H1 (cell line): ENCODE measurements around the gene FOXJ2. TPM values are rescaled to one million over a fixed set of nuclear protein-coding genes. Genes with fewer than 3 reads are reported as not detected.
"Not testable (repeated sequence)": the region's sequence is repeated elsewhere in the genome, so short reads cannot be mapped to it uniquely, and the experiment has no call there.

Source experiments
- CTCF ChIA-PET: fragments of 300-600 bp; sonication (Branson Sonifier 250); formaldehyde crosslinking; loops from one replicate; lab custom pipeline; 2021; ENCODE audit not compliant: partially characterized antibody; lab: Charles Lee
- POLR2A ChIA-PET: fragments of 300-600 bp; sonication (Branson Sonifier 250); formaldehyde crosslinking; loops from one replicate; lab custom pipeline; 2021; ENCODE audit warnings: inconsistent platforms; ENCODE audit not compliant: partially characterized antibody; lab: Charles Lee
- DNase-seq, 2 experiments: peaks; one replicate each; pipeline versions ENCODE4 v3.0.0 to v3.0.0-alpha.2; 2010 to 2022; ENCODE audit warnings: low spot score in 2 of 2, low read depth in 1 of 2, mixed read lengths in 1 of 2
- FAIRE-seq: peaks from 2 replicates; lab custom pipeline; 2011; peaks lifted over from hg19 to GRCh38; lab: Jason Lieb, UNC
- H2AFZ ChIP-seq: 2 replicates; pipeline ENCODE4 v1.8.1; 2012; ENCODE audit warnings: low read length, inconsistent platforms
- H2AK5ac ChIP-seq: 2 replicates; pipeline ENCODE4 v1.6.1; 2013; ENCODE audit warnings: low read depth, low read length
- H2BK120ac ChIP-seq: replicated peaks from 2 replicates; pipeline ENCODE3; 2013; ENCODE audit warnings: low read depth, low read length, inconsistent platforms
- H2BK12ac ChIP-seq: 2 replicates; pipeline ENCODE4 v1.6.1; 2013; ENCODE audit warnings: low read depth, low read length
- H2BK15ac ChIP-seq: 2 replicates; pipeline ENCODE4 v1.6.1; 2013; ENCODE audit warnings: low read length
- H2BK20ac ChIP-seq: 2 replicates; pipeline ENCODE4 v1.6.1; 2013; ENCODE audit warnings: low read length
- H2BK5ac ChIP-seq: 2 replicates; pipeline ENCODE4 v1.6.1; 2013; ENCODE audit warnings: low read depth, low read length
- H3K14ac ChIP-seq: 2 replicates; pipeline ENCODE4 v1.6.1; 2013; ENCODE audit warnings: inconsistent platforms; ENCODE audit not compliant: insufficient read length
- H3K18ac ChIP-seq: 2 replicates; pipeline ENCODE4 v1.6.1; 2013; ENCODE audit warnings: low read length; ENCODE audit errors: extremely low read depth
- H3K23ac ChIP-seq: 2 replicates; pipeline ENCODE4 v1.6.1; 2013; ENCODE audit warnings: inconsistent platforms; ENCODE audit not compliant: insufficient read length
- H3K23me2 ChIP-seq: 2 replicates; pipeline ENCODE4 v1.6.1; 2013; ENCODE audit warnings: low read depth, low read length
- H3K27ac ChIP-seq: 2 replicates; pipeline ENCODE4 v1.6.1; 2011; ENCODE audit warnings: low read depth, low read length, inconsistent platforms
- H3K27me3 ChIP-seq, 4 experiments: replicated peaks in 1 of 4; 1 replicate in 1 of 4; 2 replicates in 3 of 4; pipeline versions ENCODE4 v1.6.1 to v1.8.1; 2011 to 2013; ENCODE audit warnings: low read length in 3 of 4, mild to moderate bottlenecking in 3 of 4, inconsistent platforms in 2 of 4, mixed read lengths in 2 of 4, moderate library complexity in 1 of 4; ENCODE audit not compliant: control insufficient read depth in 3 of 4, insufficient read depth in 3 of 4; ENCODE audit errors: extremely low read depth in 1 of 4
- H3K36me3 ChIP-seq, 4 experiments: 2 replicates each; pipeline versions ENCODE4 v1.6.1 to v1.8.1; 2011 to 2013; ENCODE audit warnings: mild to moderate bottlenecking in 4 of 4, low read length in 3 of 4, moderate library complexity in 2 of 4, control low read depth in 1 of 4, inconsistent platforms in 1 of 4; ENCODE audit not compliant: insufficient read depth in 4 of 4, control insufficient read depth in 2 of 4
- H3K4ac ChIP-seq: replicated peaks from 2 replicates; pipeline ENCODE3; 2013; ENCODE audit warnings: low read length, low read depth, mixed read lengths, inconsistent platforms; ENCODE audit not compliant: insufficient read length
- H3K4me1 ChIP-seq, 4 experiments: replicated peaks in 1 of 4; 1 replicate in 1 of 4; 2 replicates in 3 of 4; pipeline versions ENCODE4 v1.6.1 to v1.8.1; 2011 to 2013; ENCODE audit warnings: low read length in 3 of 4, inconsistent platforms in 2 of 4, mixed read lengths in 1 of 4; ENCODE audit not compliant: insufficient read depth in 4 of 4, control insufficient read depth in 3 of 4
- H3K4me2 ChIP-seq, 2 experiments: 2 replicates each; pipeline versions ENCODE4 v1.6.1 to v1.8.1; 2011 to 2013; ENCODE audit warnings: low read depth in 2 of 2, low read length in 2 of 2, control low read depth in 1 of 2, inconsistent platforms in 1 of 2, mild to moderate bottlenecking in 1 of 2; ENCODE audit not compliant: insufficient read depth in 1 of 2
- H3K4me3 ChIP-seq, 4 experiments: fragments of 200-600, 300-600 bp in 1 of 4; sonication (generic), shearing (Covaris generic), sonication (Bioruptor Twin) in 1 of 4; 2 replicates each; pipeline versions ENCODE4 v1.5.1 to v1.8.1; 2011 to 2016; ENCODE audit warnings: low read length in 4 of 4, low read depth in 3 of 4, control low read depth in 2 of 4, inconsistent platforms in 2 of 4, mild to moderate bottlenecking in 2 of 4, mixed read lengths in 1 of 4, moderate library complexity in 1 of 4; ENCODE audit not compliant: insufficient read depth in 2 of 4; ENCODE audit errors: extremely low read depth in 1 of 4
- H3K56ac ChIP-seq: replicated peaks from 2 replicates; pipeline ENCODE3; 2013; ENCODE audit warnings: low read depth, mild to moderate bottlenecking, mixed read lengths, low read length, inconsistent platforms; ENCODE audit not compliant: insufficient read length
- H3K79me1 ChIP-seq: 2 replicates; pipeline ENCODE4 v1.6.1; 2013; ENCODE audit warnings: low read depth, low read length, control low read depth
- H3K79me2 ChIP-seq, 2 experiments: 2 replicates each; pipeline versions ENCODE4 v1.6.1 to v1.8.1; 2012 to 2013; ENCODE audit warnings: low read length in 2 of 2, mild to moderate bottlenecking in 2 of 2, inconsistent platforms in 1 of 2; ENCODE audit not compliant: insufficient read depth in 2 of 2, control insufficient read depth in 1 of 2
- H3K9ac ChIP-seq, 4 experiments: replicated peaks in 1 of 4; 1 replicate in 1 of 4; 2 replicates in 3 of 4; pipeline versions ENCODE4 v1.6.1 to v1.8.1; 2011 to 2013; ENCODE audit warnings: low read depth in 3 of 4, low read length in 3 of 4, control low read depth in 2 of 4, mild to moderate bottlenecking in 2 of 4, moderate library complexity in 2 of 4, inconsistent platforms in 1 of 4; ENCODE audit errors: extremely low read depth in 1 of 4
- H3K9me3 ChIP-seq, 2 experiments: 2 replicates each; pipeline versions ENCODE4 v1.6.1 to v1.8.1; 2012 to 2013; ENCODE audit warnings: mild to moderate bottlenecking in 2 of 2, moderate library complexity in 2 of 2, control low read depth in 1 of 2, inconsistent platforms in 1 of 2, low read depth in 1 of 2, low read length in 1 of 2, mixed read lengths in 1 of 2; ENCODE audit not compliant: insufficient read depth in 2 of 2
- H4K20me1 ChIP-seq, 2 experiments: replicated peaks in 1 of 2; 2 replicates each; pipeline versions ENCODE3 to v1.8.1; 2011 to 2013; ENCODE audit warnings: inconsistent platforms in 2 of 2, low read length in 2 of 2, mild to moderate bottlenecking in 1 of 2; ENCODE audit not compliant: insufficient read depth in 2 of 2, control insufficient read depth in 1 of 2
- H4K5ac ChIP-seq: 2 replicates; pipeline ENCODE4 v1.6.1; 2013; ENCODE audit warnings: low read length, low read depth, mixed read lengths, inconsistent platforms; ENCODE audit not compliant: insufficient read length
- H4K8ac ChIP-seq: 2 replicates; pipeline ENCODE4 v1.8.0; 2013; ENCODE audit warnings: mild to moderate bottlenecking, moderate library complexity, low read length, inconsistent platforms; ENCODE audit not compliant: insufficient read depth; ENCODE audit errors: extremely low read depth
- H4K91ac ChIP-seq: replicated peaks from 2 replicates; pipeline ENCODE3; 2013; ENCODE audit warnings: low read length, mixed read lengths, inconsistent platforms; ENCODE audit not compliant: insufficient read length
- WGBS, 2 experiments: shearing (Covaris generic) in 1 of 2; methylation state at CpG; one replicate each; pipeline versions ENCODE4 v1.1.6 to v1.1.7; 2013 to 2015; ENCODE audit warnings: low lambda C conversion rate in 2 of 2, mixed read lengths in 2 of 2, inconsistent platforms in 1 of 2, low coverage in 1 of 2, missing lambda C conversion rate in 1 of 2; ENCODE audit not compliant: insufficient replicate concordance in 2 of 2, insufficient coverage in 1 of 2, insufficient read length in 1 of 2; ENCODE audit errors: extremely low coverage in 1 of 2, missing lambda C conversion rate in 1 of 2; 5-methylcytosine and 5-hydroxymethylcytosine counted together
- polyA plus RNA-seq, 7 experiments: library from polyadenylated mRNA; depleted of rRNA in 3 of 7; stranded (reverse) in 5 of 7; unstranded in 2 of 7; fragments of >200 nt in 5 of 7; fragments of 200-250 nt in 2 of 7; gene quantifications; 1 replicate in 5 of 7; 2 replicates in 1 of 7; 4 replicates in 1 of 7; pipeline versions ENCODE4 v1.2.1 to v1.2.3, GENCODE V29; 2011 to 2013; ENCODE audit warnings: missing spikeins in 2 of 7, mixed read lengths in 2 of 7
- total RNA-seq: library from RNA; stranded (reverse); fragmentation: NEBNext Ultra II Directional; extraction: Animal tissue kit (Norgen Biotek cat#: 25700); gene quantifications from 2 replicates; pipeline ENCODE4 v1.2.1, GENCODE V29; 2021

FOXJ2 gene
- total and polyA plus RNA-seq, 2 of the 8 experiments (the other 6 are each of a cell fraction or from before 2014, with no cell fraction given): 4.2 to 9.3 TPM

DNA sequence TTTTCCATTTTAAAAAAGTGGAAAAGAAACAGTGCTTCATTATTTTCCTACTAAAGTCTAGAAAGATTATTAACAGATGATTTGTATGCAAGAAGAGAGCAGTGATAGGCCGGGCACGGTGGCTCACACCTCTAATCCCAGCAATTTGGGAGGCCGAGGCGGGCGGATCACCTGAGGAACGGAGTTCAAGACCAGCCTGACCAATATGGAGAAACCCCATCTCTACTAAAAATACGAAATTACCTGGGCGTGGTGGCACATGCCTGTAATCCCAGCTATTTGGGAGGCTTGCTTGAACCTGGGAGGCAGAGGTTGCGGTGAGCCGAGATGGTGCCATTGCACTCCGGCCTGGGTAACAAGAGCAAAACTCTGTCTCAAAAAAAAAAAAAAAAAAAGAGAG, 49.5 kb upstream of the FOXJ2 start:
- H2AK5ac ChIP-seq, H4K8ac ChIP-seq, H3K79me1 ChIP-seq, H3K23me2 ChIP-seq, POLR2A ChIA-PET, H3K9me3 ChIP-seq, H2BK12ac ChIP-seq, H3K23ac ChIP-seq, FAIRE-seq, H3K4ac ChIP-seq, H3K4me2 ChIP-seq, H4K20me1 ChIP-seq, H4K91ac ChIP-seq, H3K36me3 ChIP-seq, H3K4me1 ChIP-seq, H3K4me3 ChIP-seq, H2BK5ac ChIP-seq, DNase-seq, H3K18ac ChIP-seq, H2AFZ ChIP-seq, H2BK20ac ChIP-seq, H2BK120ac ChIP-seq, H2BK15ac ChIP-seq, H4K5ac ChIP-seq, H3K9ac ChIP-seq, H3K14ac ChIP-seq, H3K27ac ChIP-seq, H3K27me3 ChIP-seq, H3K56ac ChIP-seq, H3K79me2 ChIP-seq: not testable (repeated sequence)
- WGBS, 2 experiments: 89% methylated on average over 8 of the region's 11 CpGs; no CpG with 5 or more reads in 1 of the 2 experiments
- CTCF ChIA-PET: interaction anchor here (0.6 to 1.2 kb wide), 3 partner anchors 51 to 133 kb away, joined by 3 read pairs; no protein-coding TSS in a partner anchor

DNA sequence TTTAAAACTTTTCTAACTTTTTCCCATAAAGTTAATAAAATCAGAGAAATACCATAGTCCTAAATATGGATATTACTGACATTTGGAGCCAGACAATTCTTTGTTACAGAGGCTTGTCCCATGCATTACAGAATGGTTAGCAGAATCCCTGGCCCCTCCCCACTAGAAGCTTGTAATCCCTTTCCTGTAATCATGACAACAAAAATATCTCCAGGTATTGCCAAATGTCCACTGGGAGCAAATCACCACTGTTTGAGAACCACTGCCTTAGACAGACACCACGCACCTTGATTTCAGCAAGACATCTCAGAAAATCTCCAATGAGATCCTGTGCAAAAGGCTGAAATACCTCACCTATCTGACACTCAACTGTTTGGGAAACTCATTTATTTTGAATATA, 49.1 kb upstream of the FOXJ2 start:
- not testable (repeated sequence) for H3K4me3 ChIP-seq, H3K9ac ChIP-seq, H2BK15ac ChIP-seq, FAIRE-seq, H3K23me2 ChIP-seq, H3K79me1 ChIP-seq, H2BK12ac ChIP-seq, H3K14ac ChIP-seq, H3K56ac ChIP-seq, H4K8ac ChIP-seq, H2AFZ ChIP-seq, H3K36me3 ChIP-seq, H3K9me3 ChIP-seq, H2AK5ac ChIP-seq, DNase-seq, H3K4me1 ChIP-seq, H3K79me2 ChIP-seq, H4K5ac ChIP-seq, H2BK20ac ChIP-seq, H3K4me2 ChIP-seq, H2BK120ac ChIP-seq, H4K91ac ChIP-seq, H2BK5ac ChIP-seq, H4K20me1 ChIP-seq, H3K4ac ChIP-seq, H3K23ac ChIP-seq, H3K27ac ChIP-seq, H3K27me3 ChIP-seq, H3K18ac ChIP-seq
- 100% methylated on average over 1 of the region's 1 CpG; no CpG with 5 or more reads in 1 of the 2 experiments for WGBS, 2 experiments
- CTCF ChIA-PET: interaction anchor here (0.6 to 1.8 kb wide), 4 partner anchors 11 to 116 kb away, joined by 3 to 6 read pairs (median 4); no protein-coding TSS in a partner anchor
- POLR2A ChIA-PET: interaction anchor here (0.9 kb wide), 1 partner anchor 12 kb away, joined by 3 read pairs; no protein-coding TSS in a partner anchor
